ENCODE results near the gene TNFAIP8.

Gene TNFAIP8

DNA sequence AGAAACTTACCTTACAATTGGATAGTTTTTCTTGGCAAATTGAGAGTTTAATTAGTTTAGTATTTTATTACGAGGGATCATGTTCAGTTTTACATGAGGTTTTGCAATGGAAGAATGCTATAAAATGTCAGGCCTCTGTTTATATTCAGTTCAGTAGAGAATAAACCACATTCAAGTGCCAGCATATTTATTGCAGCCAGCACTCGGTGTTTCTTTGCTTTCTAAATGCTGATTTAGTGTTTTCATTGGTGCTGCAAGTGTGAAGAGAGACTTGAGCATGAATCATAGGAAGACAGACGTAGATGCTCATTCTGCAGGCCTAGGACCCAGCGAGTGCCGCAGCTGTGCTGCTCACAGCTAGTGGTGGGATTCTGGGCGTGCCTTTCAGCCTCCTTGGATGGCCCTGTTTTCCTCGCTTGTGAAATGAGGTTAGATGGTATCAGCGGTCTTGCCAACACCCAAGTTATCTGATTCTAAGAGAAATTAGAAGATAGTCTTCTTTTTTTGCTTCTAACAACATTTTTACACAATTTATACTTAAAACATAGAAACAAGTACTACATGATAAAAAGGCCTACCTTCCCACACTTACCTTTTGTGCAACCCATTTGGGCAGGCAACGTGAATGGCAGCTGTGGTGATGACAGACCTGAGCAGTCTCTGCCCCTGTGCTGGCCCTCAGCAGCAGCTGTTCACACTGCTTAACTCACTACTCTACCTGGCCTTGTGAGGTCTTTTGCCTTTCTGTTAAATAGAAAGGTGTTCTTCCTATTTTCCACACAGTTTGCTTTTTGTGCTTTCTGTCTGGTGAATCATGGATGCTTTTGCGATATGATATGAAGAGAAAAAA lies 26.8 kb upstream of the TNFAIP8 start:
- DNase-seq (ENCODE audit: low read depth, low spot score) = no peak

DNA sequence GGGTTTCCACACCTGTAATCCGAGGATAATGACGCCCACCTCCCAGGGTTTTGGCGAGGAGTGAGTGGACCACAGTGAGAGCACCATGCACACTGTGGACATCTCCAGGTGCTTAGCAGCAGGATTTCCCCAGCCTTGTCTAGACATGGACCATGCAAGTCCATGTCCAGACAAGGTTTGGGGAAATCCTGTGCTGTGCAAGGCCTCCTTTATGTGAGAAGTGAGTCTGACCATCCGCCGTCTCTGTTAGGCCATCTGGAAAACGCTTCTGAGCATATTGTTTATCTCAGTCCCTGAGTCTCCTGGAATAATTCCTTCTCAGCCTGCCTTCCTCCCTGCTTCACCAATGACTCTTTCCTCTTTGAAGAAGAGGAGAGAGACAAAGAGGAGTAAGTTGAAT lies 26.2 kb upstream of the TNFAIP8 start:
- no peak for DNase-seq (ENCODE audit: low read depth, low spot score)

DNA sequence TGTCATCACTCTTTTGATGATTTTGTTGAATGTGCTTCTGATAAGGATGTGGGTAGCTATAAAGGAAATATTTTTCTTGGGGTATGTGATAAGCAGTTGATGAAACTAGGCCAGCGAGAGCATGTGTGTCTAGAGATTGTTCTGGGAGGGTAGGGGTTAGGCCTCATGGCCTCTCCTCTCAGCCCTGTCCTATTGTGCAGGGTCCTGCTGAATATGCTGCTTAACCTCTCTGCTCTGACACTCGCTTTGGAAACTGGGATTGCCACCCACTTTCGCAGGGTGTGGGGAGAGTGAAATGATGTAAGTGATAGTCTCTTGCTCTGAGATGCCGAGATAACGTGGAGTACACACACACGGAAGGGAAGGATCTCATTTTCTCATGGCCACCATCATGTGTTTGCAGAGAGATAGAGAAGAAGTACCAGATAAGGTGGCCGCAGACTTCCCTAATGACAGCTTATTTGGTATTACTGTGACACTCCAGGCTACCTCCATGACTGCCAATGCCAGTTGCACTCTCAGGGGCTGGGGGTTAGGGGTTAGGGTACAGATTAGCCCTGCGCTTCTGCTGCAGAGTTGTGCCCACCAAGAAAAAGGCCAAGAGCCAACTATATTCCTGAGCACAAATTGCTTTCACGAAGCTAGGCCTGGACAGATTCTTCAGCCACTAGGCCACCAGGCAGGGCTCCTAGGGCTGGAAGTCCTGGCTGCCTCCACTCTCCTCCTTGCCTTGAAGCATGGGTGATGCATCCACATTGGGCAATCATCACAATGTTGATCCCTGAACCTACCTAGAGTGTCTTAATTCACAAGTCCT lies 25.2 kb upstream of the TNFAIP8 start:
- no peak for DNase-seq (ENCODE audit: low read depth, low spot score)

DNA sequence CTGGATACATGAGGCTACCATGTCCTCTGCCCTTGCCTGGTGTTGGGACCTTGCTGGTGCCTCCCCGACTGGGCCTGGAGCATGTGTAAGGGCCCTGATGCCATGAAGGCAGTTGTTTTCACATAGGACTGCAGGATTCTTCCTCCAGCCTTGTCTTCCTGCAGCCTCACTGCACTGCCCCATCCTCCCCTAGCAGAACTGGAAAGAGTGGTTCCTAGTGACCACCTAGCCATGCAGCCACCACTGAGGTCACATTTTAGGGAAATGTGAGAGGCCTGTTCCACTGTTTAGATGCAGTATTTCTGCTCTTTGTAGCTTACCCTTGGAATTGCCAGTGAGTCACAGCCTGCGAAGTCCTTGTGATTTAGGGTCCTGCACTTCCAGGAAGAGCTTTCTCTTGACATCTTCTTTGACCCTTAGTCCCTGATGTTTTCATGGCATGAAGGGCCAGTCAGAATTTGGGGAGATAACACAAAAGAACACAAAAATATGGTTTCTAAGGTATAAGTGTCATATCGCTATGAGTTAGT lies 24.2 kb upstream of the TNFAIP8 start:
- no peak for DNase-seq (ENCODE audit: low read depth, low spot score)

DNA sequence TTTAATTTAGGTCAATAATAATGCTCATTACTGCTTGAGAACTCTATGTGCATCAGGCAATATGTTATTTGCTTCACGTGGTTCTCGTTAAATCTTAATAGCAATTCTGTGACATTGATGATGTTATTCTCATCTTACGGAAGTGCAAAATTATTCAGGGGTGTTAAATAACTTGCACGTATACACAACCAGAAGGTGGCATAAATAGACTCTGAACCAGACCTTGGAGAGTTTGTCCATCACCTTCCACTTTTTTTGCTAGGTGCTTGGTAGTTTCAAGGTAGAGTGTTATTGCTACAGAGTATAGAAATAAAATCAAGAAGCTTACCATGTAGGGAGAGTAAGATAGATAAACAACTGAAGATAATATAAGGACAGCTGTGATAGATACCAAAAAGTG lies 23.6 kb upstream of the TNFAIP8 start:
- DNase-seq (ENCODE audit: low read depth, low spot score) = no peak

DNA sequence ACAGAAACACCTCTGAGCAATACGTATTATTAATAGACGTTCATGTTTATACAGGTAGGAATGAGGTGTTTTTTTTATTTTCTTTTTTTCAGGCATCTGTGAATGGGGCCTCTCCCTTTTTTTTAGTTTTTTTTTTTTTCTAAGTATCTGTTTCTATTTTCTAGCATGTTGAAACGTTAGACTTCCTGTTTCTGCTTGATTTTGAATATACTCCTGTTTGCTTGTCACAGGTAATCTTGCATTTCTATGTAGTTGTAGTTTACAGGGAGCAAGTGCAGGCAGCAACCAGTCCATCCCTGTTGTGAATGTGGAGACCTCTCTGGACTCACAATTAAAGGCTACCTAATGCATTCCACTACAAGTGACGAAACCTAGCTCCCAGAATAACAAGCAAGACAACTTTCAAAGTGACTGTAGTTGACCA lies 22.8 kb upstream of the TNFAIP8 start:
- DNase-seq (ENCODE audit: low read depth, low spot score) = no peak

DNA sequence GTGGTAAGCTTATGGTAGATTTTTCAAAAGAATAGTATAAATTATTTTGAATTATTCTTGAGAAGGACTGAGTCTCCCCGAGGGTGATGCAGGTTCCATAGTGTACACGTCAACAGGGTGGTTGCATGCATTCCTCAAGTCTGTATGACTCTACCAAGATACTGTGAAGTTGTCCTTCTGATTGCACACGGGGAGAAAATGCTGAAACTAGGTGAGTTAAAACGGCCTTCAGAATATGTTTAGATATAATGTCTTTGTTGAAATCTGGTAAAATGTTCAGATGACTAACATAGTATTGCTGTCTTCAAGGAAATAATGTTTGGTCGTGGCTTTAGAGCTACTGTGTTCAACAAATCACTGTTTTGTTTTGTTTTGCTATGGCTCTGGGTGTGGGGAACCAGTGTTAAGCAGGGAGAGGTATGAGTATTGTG lies 22.4 kb upstream of the TNFAIP8 start:
- no peak for DNase-seq (ENCODE audit: low read depth, low spot score)

DNA sequence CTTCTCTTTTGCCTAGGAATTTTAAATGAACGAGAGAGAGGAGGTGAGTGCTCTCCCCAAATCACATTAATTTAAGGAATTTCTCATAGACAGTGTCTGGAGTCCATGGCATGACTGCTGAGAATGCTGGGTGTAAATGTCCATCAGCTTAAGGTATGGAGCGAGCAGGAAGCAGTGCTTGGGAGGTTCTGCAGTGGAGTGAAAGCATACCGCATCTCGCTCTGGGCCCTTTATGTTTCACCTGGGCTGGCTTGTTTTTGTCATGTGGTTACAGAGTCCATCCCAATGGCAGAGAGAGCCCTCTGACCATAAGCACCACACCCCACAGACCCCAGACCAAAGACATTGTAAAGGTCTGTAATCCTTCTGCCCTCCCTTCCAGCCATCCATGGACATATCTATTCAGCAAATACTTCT lies 20.6 kb upstream of the TNFAIP8 start:
- DNase-seq (ENCODE audit: low read depth, low spot score) = no peak

DNA sequence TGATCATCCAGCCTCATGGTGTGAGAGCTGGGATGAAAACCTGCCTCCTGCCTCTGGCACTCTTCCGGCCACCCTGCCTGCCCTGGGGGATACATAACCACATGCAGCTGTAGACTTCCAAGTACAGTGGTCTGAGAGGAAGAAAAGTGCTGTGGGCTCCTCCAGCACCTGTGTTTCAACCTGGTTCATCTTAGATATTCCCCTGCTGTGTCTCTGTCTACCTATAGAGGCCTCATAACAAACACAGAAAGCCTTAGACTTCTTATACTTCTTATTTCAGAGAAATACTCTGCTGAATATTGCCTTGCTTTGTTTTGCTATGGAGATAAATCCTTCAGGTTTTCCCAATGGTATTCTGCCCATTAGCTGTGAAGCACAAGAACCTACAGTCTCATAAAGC lies 19.6 kb upstream of the TNFAIP8 start:
- DNase-seq (ENCODE audit: low read depth, low spot score) = no peak

DNA sequence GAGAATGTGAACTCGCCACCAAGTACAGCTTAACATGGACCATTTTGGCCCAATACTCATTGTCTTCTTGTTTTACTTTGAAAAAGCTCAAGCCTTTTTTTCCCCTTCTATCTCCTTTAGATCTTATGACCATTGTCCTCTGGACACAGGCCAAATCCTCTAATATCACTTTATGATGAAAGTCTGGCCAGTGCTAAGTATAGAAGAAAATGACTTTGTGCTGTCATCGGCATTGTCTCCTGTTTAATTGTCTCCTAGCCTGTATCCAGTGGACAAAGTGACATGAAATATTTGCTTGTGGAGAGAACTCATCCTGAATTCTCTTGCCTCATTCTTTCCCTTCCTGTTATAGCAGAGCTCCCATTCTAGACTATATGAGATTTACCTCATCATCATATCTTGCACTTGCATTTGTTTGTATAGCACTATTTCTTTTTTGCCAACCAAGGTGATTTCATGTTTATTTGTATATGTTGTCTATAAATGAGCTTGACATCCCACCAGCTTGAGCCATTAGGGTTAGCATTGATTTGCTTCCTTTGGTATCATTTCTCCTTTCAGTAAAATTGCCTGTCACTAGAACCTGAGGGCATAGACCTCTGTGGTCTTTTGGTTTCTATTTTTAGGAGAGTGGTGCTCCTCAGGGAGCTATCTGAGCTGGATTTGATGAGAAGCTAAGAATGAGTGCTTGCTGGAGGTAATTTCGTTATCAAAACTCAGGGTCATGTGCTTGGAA lies 18.8 kb upstream of the TNFAIP8 start:
- no peak for DNase-seq (ENCODE audit: low read depth, low spot score)

DNA sequence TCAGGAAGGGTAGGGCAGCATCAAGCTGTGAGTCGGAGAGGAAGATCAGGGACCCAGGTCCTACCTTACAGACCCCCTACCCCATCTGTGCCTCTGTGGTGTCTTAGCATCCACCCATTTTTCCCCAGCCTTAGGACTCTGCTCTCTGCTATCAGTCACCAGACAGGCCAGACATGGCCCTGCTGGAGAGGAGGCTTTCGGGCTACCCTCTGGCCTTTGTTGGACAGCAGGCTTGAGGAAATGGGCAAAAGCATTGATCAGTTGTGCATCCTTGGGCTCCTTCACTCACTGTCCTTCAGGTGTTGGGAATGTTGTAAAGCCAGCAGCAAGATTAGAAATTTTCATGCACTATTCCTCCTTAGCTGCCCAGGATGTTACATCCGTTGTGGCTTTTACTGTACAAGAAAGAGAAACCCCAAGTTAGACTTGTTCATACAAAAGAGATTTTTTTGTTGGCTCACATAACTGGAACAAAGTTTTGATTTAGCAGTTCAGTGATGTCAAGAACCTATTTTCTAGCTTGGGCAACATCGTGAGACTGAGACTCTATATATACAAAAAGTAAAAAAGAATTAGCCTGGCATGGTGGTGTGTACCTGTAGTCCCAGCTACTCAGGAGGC lies 17.4 kb upstream of the TNFAIP8 start:
- no peak for DNase-seq (ENCODE audit: low read depth, low spot score)

DNA sequence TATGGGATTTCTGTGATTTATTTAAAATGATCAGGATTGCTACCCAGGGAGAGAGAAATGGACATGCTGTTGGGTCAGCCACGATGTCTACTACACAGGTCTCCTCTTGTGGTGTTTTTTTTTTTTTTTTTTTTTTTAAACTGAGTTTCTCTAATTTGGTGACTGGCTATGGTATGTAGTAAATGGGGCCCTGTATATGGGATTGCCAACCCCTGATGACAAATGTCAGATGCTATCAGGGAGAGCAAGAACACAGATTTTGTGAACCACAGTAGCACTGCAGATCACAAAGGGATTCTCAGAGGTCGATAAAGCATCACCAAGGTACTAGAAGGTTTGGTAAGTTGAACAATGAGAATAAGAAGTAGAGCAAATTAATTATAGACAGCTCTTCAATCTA lies 16.5 kb upstream of the TNFAIP8 start:
- no peak for DNase-seq (ENCODE audit: low read depth, low spot score)

DNA sequence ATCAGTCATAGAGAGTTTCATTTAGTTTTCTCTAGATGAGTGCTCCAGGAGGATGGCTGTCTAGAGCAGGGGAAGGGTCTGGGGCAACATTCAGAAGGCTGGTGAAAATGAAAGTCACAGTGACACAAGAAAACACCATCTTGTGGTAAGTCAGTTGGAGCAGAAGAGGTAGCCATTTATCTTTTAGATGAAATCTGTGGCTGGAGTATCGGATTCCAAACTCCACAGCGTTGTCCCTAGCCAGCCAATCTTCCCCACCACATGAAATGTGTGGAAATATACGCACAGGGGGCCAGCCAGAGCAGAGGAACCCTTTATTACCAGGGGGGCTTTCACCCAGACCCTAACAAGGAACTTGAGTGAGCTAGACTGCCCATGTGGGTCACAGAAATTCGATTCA lies 15.9 kb upstream of the TNFAIP8 start:
- no peak for DNase-seq (ENCODE audit: low read depth, low spot score)

DNA sequence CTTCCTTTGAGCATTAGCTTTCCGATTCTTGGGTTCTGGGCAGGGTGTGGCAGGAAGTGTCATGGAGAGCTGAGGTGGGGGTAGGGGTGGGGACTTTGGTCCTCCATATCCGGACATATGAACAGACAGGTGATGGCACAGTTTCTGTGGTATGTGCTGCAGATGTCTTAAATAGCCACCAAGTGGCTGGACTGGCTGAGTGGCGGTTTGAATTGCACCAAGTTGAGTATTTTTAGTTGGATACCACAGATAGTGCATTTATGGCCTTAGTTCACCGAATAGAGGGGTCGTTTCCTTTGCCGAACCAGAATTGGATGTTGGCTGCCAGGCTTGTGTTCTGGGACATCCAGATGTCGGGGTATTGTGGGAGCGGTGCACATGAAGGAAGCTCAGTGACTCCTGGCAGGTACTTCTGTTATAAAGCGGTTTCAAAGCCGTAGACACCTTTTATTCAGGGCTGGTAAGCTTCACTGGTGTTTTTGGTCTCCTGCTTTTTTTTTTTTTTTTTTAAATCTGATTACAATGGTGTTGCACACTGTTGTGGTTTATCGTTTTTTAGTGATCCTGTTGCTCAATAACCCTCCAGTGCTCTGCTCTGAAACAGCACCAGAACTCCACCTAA lies 15.1 kb upstream of the TNFAIP8 start:
- DNase-seq (ENCODE audit: low read depth, low spot score) = no peak

DNA sequence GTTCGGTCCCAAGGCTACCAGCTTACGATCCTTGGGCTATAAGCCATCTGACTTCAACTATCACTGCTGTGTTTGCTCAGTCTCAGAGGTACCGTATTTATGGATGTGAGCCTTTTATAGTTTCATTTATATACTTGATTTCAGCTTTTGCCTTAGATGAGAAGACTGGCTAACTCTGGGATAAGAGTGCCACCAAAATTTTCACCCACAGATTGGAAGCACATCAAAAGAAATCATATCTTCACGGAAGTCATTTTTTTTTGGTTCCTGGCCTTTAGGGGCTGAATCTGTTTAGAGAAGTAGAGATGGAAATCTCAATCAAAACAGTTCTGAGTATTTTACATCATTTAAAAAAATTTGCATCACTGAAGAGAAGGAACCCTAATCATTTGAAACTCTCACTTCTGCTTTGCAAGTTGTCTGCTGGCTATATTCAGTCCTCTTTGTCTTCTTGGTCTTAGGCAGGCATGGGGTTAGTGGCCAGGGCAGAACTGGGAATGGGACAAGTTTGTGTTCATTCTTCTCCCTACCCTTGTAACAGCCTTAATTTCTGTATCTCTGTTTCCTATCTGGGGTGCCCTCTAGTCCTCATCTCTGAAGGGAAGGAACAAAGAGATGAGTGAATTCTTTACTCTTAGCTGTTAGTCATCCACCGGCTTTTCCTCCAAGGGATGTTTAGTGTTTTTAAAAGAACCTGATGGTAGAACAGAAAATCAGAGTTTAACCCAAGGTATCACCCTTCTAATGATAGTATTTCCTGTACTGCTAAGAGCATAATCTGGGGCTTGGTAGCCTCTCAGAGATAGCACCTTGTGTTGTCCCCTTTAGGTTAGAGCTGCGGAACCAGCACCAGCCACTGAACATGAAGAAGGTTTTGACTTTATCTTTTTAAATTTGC lies 14.1 kb upstream of the TNFAIP8 start:
- DNase-seq (ENCODE audit: low read depth, low spot score) = no peak

DNA sequence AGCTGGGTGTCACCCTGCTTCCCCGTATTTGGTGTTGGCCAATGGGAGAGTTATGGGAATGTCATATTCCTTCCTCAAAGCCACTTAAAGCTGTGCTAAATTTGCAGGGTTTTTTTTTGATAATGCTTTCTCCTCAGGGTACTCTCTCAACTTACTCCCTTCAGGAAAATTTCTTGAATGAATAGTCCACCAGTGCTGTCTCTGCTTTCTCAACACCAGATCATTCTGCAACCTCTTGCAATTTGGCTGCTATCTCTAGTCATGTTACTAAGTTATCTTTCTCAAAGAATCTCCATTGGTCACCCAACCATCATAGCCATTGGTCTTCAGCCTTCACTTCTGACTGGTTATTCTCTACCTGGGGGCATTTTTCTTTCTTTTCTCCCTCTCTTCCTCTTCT lies 13.4 kb upstream of the TNFAIP8 start:
- no peak for DNase-seq (ENCODE audit: low read depth, low spot score)

DNA sequence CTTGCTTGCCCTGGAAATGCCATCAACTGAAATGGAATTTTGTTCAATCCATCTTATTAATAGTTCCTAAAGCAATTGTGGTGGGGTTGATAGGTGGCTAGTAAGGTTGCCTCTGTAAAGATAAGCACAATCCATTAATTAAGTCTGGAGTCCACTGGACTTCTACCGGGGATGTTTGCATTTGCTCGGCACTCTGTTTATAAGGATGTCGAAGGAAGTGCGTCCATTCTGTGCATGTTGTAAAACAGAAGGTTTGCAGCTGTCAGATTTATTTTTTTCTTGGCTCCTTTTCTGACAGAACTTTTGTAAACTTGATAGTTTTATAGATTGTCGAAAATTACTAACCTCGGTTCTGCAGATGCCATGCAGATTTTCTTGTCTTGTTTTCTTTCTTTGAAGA lies 12.8 kb upstream of the TNFAIP8 start:
- DNase-seq (ENCODE audit: low read depth, low spot score) = no peak

DNA sequence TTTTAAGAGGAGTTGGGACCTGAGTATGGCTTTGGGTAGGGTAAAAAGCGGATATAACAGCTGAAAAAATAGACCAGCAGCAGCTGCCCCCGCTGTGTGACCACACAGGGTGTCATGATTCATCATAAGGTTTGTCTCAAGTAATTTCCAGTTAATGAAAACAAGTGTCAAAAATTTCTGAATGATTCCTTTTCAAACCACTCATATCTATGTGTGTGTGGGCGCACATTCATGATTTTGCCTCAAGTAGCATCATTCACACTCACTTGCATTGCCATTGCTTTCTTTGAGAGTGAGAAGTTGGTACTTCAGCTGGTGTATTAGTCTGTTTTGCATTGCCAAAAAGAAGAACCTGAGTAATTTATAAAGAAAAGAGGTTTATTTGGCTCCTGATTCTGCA lies 12.1 kb upstream of the TNFAIP8 start:
- peak; percentile 69 for DNase-seq (ENCODE audit: low read depth, low spot score)

DNA sequence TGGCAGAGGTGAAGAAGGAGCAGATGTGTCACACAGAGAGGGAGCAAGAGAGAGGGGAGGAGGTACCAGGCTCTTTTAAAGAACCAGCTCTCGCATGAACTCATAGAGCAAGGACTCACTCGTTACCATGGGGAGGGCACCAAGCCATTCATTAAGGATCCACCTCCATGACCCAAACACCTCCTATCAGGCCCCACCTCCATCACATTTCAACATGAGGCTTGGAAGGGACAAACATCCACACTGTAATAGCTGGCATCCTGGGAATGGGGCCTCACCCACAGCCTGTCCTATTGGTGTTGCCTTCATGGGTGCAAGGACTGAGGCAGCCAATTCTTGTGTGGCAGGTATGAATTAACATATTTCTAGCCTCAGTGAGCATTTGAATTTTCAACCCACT lies 11.6 kb upstream of the TNFAIP8 start:
- DNase-seq (ENCODE audit: low read depth, low spot score) = no peak

DNA sequence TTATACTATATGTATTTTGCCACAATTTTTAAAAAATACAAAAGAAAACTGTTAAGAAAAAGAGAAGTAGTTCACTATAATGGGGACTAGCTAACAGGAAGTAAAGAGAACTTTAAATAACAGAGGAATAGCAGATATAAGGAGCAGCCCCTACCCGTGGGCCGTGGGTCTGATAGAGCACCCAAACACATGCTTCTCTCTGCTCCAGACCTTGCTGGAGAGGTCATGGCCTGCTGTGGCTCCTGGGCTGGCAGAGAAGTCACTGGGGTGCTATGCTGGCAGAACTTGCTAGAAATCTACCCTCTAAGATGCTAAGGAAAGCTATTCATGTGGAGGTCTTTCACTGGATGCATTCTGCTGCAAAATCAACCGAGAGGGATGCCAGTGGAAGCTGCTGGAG lies 10.0 kb upstream of the TNFAIP8 start:
- DNase-seq (ENCODE audit: low read depth, low spot score) = no peak
